ENCODE data around the gene TRAM2. TPM values are rescaled to one million over a fixed set of nuclear protein-coding genes. Genes with fewer than 3 reads are reported as not detected.

The TRAM2 gene
- total and polyA plus RNA-seq, 9 of the 15 experiments (the other 6 are each of a cell fraction or from before 2014, with no cell fraction given), result 2.6 to 13.3 (median 8.9) TPM

DNA sequence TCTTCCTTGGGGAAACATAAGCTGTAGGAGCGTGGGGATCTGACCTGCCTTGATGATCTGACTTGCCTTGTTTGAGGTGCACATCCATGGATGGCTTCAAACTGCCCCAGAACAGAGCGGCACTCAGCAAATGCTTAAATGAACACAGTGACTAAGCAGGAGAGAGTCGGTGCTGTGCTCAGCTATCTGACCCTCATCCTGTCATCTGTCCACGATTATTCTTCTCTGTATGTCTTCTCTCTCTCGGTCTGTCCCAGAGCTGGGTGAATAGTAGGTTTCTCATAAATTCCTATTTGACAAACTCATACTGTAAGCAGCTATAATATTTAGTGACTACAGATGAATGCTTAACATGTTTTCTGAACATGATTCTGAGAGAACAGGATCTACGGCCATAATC, 37.3 kb downstream of the TRAM2 start (continued):
- TF ChIP-seq CHD1 (IDR thresholded peaks at IDR 0.05; ENCODE audit: low read length), result no peak
- TF ChIP-seq, protein P1, sequence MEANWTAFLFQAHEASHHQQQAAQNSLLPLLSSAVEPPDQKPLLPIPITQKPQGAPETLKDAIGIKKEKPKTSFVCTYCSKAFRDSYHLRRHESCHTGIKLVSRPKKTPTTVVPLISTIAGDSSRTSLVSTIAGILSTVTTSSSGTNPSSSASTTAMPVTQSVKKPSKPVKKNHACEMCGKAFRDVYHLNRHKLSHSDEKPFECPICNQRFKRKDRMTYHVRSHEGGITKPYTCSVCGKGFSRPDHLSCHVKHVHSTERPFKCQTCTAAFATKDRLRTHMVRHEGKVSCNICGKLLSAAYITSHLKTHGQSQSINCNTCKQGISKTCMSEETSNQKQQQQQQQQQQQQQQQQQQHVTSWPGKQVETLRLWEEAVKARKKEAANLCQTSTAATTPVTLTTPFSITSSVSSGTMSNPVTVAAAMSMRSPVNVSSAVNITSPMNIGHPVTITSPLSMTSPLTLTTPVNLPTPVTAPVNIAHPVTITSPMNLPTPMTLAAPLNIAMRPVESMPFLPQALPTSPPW (CRISPR knock-in tag; IDR thresholded peaks at IDR 0.05), result no peak
- no peak for TF ChIP-seq ELF2 (CRISPR knock-in tag; IDR thresholded peaks at IDR 0.05)
- TF ChIP-seq HOXB6 (CRISPR knock-in tag; IDR thresholded peaks at IDR 0.05; ENCODE audit: borderline replicate concordance), result no peak
- TF ChIP-seq NCOA1 (IDR thresholded peaks at IDR 0.05; ENCODE audit: low read depth), result no peak
- TF ChIP-seq RNF2 (IDR thresholded peaks at IDR 0.05), result no peak
- no peak for TF ChIP-seq FOXA3 (CRISPR knock-in tag; conservative IDR thresholded peaks at IDR 0.05 in 1 of 2, IDR thresholded peaks at IDR 0.05 in 1 of 2)
- TF ChIP-seq SMC3 (conservative IDR thresholded peaks at IDR 0.05; ENCODE audit: insufficient read depth, low read depth, low read length), result no peak
- TF ChIP-seq, protein P2, sequence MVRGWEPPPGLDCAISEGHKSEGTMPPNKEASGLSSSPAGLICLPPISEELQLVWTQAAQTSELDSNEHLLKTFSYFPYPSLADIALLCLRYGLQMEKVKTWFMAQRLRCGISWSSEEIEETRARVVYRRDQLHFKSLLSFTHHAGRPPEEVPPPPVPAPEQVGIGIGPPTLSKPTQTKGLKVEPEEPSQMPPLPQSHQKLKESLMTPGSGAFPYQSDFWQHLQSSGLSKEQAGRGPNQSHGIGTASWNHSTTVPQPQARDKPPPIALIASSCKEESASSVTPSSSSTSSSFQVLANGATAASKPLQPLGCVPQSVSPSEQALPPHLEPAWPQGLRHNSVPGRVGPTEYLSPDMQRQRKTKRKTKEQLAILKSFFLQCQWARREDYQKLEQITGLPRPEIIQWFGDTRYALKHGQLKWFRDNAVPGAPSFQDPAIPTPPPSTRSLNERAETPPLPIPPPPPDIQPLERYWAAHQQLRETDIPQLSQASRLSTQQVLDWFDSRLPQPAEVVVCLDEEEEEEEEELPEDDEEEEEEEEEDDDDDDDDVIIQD (CRISPR knock-in tag; IDR thresholded peaks at IDR 0.05), result no peak
- TF ChIP-seq GATAD2A (IDR thresholded peaks at IDR 0.05), result no peak
- TF ChIP-seq, protein P3, sequence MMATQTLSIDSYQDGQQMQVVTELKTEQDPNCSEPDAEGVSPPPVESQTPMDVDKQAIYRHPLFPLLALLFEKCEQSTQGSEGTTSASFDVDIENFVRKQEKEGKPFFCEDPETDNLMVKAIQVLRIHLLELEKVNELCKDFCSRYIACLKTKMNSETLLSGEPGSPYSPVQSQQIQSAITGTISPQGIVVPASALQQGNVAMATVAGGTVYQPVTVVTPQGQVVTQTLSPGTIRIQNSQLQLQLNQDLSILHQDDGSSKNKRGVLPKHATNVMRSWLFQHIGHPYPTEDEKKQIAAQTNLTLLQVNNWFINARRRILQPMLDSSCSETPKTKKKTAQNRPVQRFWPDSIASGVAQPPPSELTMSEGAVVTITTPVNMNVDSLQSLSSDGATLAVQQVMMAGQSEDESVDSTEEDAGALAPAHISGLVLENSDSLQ (IDR thresholded peaks at IDR 0.05), result no peak
- TF ChIP-seq, protein P4, sequence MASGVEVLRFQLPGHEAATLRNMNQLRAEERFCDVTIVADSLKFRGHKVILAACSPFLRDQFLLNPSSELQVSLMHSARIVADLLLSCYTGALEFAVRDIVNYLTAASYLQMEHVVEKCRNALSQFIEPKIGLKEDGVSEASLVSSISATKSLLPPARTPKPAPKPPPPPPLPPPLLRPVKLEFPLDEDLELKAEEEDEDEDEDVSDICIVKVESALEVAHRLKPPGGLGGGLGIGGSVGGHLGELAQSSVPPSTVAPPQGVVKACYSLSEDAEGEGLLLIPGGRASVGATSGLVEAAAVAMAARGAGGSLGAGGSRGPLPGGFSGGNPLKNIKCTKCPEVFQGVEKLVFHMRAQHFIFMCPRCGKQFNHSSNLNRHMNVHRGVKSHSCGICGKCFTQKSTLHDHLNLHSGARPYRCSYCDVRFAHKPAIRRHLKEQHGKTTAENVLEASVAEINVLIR (CRISPR knock-in tag; IDR thresholded peaks at IDR 0.05), result no peak
- no peak for TF ChIP-seq POU5F1 (IDR thresholded peaks at IDR 0.05; ENCODE audit: borderline replicate concordance, low read depth, low read length, partially characterized antibody)
- TF ChIP-seq NFE2 (IDR thresholded peaks at IDR 0.05; ENCODE audit: low read depth), result peak; percentile 89
- TF ChIP-seq ZNF197 (CRISPR knock-in tag; IDR thresholded peaks at IDR 0.05; ENCODE audit: low read depth), result no peak
- TF ChIP-seq CBX3 (IDR thresholded peaks at IDR 0.05; ENCODE audit: borderline replicate concordance in 1 of 2, low read length in 2 of 2), result peak in 1 of 2 experiments; percentile 25; a peak in 1 of 3 replicates
- TF ChIP-seq, protein P5, sequence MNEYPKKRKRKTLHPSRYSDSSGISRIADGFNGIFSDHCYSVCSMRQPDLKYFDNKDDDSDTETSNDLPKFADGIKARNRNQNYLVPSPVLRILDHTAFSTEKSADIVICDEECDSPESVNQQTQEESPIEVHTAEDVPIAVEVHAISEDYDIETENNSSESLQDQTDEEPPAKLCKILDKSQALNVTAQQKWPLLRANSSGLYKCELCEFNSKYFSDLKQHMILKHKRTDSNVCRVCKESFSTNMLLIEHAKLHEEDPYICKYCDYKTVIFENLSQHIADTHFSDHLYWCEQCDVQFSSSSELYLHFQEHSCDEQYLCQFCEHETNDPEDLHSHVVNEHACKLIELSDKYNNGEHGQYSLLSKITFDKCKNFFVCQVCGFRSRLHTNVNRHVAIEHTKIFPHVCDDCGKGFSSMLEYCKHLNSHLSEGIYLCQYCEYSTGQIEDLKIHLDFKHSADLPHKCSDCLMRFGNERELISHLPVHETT (CRISPR knock-in tag; conservative IDR thresholded peaks at IDR 0.05 in 1 of 2, IDR thresholded peaks at IDR 0.05 in 1 of 2), result no peak
- peak; percentile 86 for TF ChIP-seq C11orf30 (IDR thresholded peaks at IDR 0.05; ENCODE audit: low read depth)
- TF ChIP-seq, protein P6, sequence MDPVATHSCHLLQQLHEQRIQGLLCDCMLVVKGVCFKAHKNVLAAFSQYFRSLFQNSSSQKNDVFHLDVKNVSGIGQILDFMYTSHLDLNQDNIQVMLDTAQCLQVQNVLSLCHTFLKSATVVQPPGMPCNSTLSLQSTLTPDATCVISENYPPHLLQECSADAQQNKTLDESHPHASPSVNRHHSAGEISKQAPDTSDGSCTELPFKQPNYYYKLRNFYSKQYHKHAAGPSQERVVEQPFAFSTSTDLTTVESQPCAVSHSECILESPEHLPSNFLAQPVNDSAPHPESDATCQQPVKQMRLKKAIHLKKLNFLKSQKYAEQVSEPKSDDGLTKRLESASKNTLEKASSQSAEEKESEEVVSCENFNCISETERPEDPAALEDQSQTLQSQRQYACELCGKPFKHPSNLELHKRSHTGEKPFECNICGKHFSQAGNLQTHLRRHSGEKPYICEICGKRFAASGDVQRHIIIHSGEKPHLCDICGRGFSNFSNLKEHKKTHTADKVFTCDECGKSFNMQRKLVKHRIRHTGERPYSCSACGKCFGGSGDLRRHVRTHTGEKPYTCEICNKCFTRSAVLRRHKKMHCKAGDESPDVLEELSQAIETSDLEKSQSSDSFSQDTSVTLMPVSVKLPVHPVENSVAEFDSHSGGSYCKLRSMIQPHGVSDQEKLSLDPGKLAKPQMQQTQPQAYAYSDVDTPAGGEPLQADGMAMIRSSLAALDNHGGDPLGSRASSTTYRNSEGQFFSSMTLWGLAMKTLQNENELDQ (CRISPR knock-in tag; IDR thresholded peaks at IDR 0.05; ENCODE audit: borderline replicate concordance), result no peak
- no peak for TF ChIP-seq MCM7 (IDR thresholded peaks at IDR 0.05)
